ENCODE measurements around the gene LCP2. TPM values are rescaled to one million over a fixed set of nuclear protein-coding genes. Genes with fewer than 3 reads are reported as not detected.

Gene LCP2
- not detected in 2 replicates for total RNA-seq (2022)
- not detected for Bru-seq, nascent RNA
- BruChase-seq, experiment 1, labeled RNA remaining after a 2-hour chase, result not detected
- BruChase-seq, experiment 2, labeled RNA remaining after a 6-hour chase, result not detected
- long read RNA-seq, result 0 reads

- H3K27me3 ChIP-seq (replicated peaks; ENCODE audit: control insufficient read depth, insufficient read depth, low read length), result no peaks in the 10 kb centered on the region; the same call in 1 of the 2 replicates
- no peaks in the 10 kb centered on the region; the same call in 1 of the 2 replicates for H3K9me3 ChIP-seq
- no peaks in the 10 kb centered on the region for H3K4me1 ChIP-seq
- no peaks in the 10 kb centered on the region for H3K4me1 Mint-ChIP-seq (ENCODE audit: low read depth, unreplicated experiment)
- no peaks in the 10 kb centered on the region for H3K36me3 Mint-ChIP-seq (ENCODE audit: insufficient read depth, unreplicated experiment)
- peaks cover 19% of the 10 kb centered on the region for H3K27me3 Mint-ChIP-seq (ENCODE audit: insufficient read depth, unreplicated experiment)
- H3K36me3 ChIP-seq (ENCODE audit: control insufficient read depth, insufficient read depth, low read length), result no peaks in the 10 kb centered on the region
- intact Hi-C loops (cut with micrococcal nuclease; ENCODE audit: unreplicated experiment), result no loop called here
- TF ChIP-seq CTCF (IDR thresholded peaks at IDR 0.05; ENCODE audit: insufficient read depth in 1 of 2, low read depth in 1 of 2, low read length in 1 of 2, severe bottlenecking in 1 of 2, unreplicated experiment in 1 of 2), result no peak
- BruUV-seq (replicated peaks), result no TSS peak
- H3K4me3 Mint-ChIP-seq (ENCODE audit: unreplicated experiment), result no peak within 1 kb of the TSS
- ChIA-PET POLR2A (no interaction called here), CTCF (interaction anchor here (0.6 kb wide), 1 partner anchor 29 kb away, joined by 4 read pairs; no protein-coding TSS in a partner anchor)
- DNase-seq, result no peak
- H3K9me3 Mint-ChIP-seq (ENCODE audit: unreplicated experiment), result no peaks in the 10 kb centered on the region
- no peak within 1 kb of the TSS for H3K4me3 ChIP-seq (ENCODE audit: low read depth, low read length)
- H3K27ac Mint-ChIP-seq (ENCODE audit: unreplicated experiment), result no peak within 1 kb of the TSS
Measured at GRCh38 chr5:170297589-170298462, at the start of gene LCP2. Gene LCP2, minus strand, starts transcription at chr5:170297777. Its CDS starts 166 bp downstream, at chr5:170297611.

- Histone ChIP-seq H3K36me3 (ENCODE audit: control insufficient read depth, insufficient read depth, low read length) (no peaks in the 10 kb centered on the region), H3K27me3 (replicated peaks; ENCODE audit: control insufficient read depth, insufficient read depth, low read length) (no peaks in the 10 kb centered on the region; the same call in 1 of the 2 replicates), H3K4me3 (ENCODE audit: low read depth, low read length) (no peak overlapping the region), H3K9me3 (no peaks in the 10 kb centered on the region; the same call in 1 of the 2 replicates), H3K4me1 (no peaks in the 10 kb centered on the region)
- no peaks in the 10 kb centered on the region for H3K4me1 Mint-ChIP-seq (ENCODE audit: low read depth, unreplicated experiment)
- no TSS peak for BruUV-seq (replicated peaks)
- POLR2A ChIA-PET, result no interaction called here
- CTCF ChIA-PET, result no interaction called here
- intact Hi-C loops (cut with micrococcal nuclease; ENCODE audit: unreplicated experiment), result loop anchor here (10.0 kb wide), 1 partner anchor 122 kb away; no protein-coding TSS in a partner anchor
- DNase-seq, result no peak
- H3K4me3 Mint-ChIP-seq (ENCODE audit: unreplicated experiment), result no peak overlapping the region
- no peak for TF ChIP-seq CTCF (IDR thresholded peaks at IDR 0.05; ENCODE audit: insufficient read depth in 1 of 2, low read depth in 1 of 2, low read length in 1 of 2, severe bottlenecking in 1 of 2, unreplicated experiment in 1 of 2)
- peaks cover 21% of the 10 kb centered on the region for H3K9me3 Mint-ChIP-seq (ENCODE audit: unreplicated experiment)
- no peaks in the 10 kb centered on the region for H3K36me3 Mint-ChIP-seq (ENCODE audit: insufficient read depth, unreplicated experiment)
- no peak overlapping the region for H3K27ac Mint-ChIP-seq (ENCODE audit: unreplicated experiment)
- peaks cover 30% of the 10 kb centered on the region for H3K27me3 Mint-ChIP-seq (ENCODE audit: insufficient read depth, unreplicated experiment)
Measured at GRCh38 chr5:170347022-170347567, 49.5 kb upstream of the LCP2 start.

GRCh38 chr5:170345971-170346370, 48.4 kb upstream of the LCP2 start:
- ChIA-PET POLR2A (no interaction called here), CTCF (no interaction called here)
- H3K4me1 ChIP-seq, result no peaks in the 10 kb centered on the region
- Mint-ChIP-seq H3K9me3 (ENCODE audit: unreplicated experiment) (peaks cover 21% of the 10 kb centered on the region), H3K27me3 (ENCODE audit: insufficient read depth, unreplicated experiment) (peaks cover 27% of the 10 kb centered on the region), H3K4me3 (ENCODE audit: unreplicated experiment) (no peak overlapping the region), H3K36me3 (ENCODE audit: insufficient read depth, unreplicated experiment) (no peaks in the 10 kb centered on the region), H3K27ac (ENCODE audit: unreplicated experiment) (no peak overlapping the region), H3K4me1 (ENCODE audit: low read depth, unreplicated experiment) (no peaks in the 10 kb centered on the region)
- no peak overlapping the region for H3K4me3 ChIP-seq (ENCODE audit: low read depth, low read length)
- no TSS peak for BruUV-seq (replicated peaks)
- H3K27me3 ChIP-seq (replicated peaks; ENCODE audit: control insufficient read depth, insufficient read depth, low read length), result no peaks in the 10 kb centered on the region; the same call in 1 of the 2 replicates
- no peak for TF ChIP-seq CTCF (IDR thresholded peaks at IDR 0.05; ENCODE audit: insufficient read depth in 1 of 2, low read depth in 1 of 2, low read length in 1 of 2, severe bottlenecking in 1 of 2, unreplicated experiment in 1 of 2)
- no peak for DNase-seq
- intact Hi-C loops (cut with micrococcal nuclease; ENCODE audit: unreplicated experiment), result loop anchor here (10.0 kb wide), 1 partner anchor 121 kb away; no protein-coding TSS in a partner anchor
- no peaks in the 10 kb centered on the region; the same call in 1 of the 2 replicates for H3K9me3 ChIP-seq
- no peaks in the 10 kb centered on the region for H3K36me3 ChIP-seq (ENCODE audit: control insufficient read depth, insufficient read depth, low read length)
